PC-3 (cell line): ENCODE results near the gene LAMA2. TPM values are rescaled to one million over a fixed set of nuclear protein-coding genes. Genes with fewer than 3 reads are reported as not detected.
"Not testable (repeated sequence)": the region's sequence is repeated elsewhere in the genome, so short reads cannot be mapped to it uniquely, and the experiment has no call there.

Source experiments
- ATAC-seq: fragments of 200-7000 bp; cut with Tn5 transposase; 2 replicates; pipeline ENCODE4 v1.9.1; 2020; ENCODE audit warnings: mild to moderate bottlenecking, moderate library complexity
- BruUV-seq: library from RNA; stranded (reverse); fragments of 400-500 nt; replicated peaks from 2 replicates; lab custom pipeline; 2021; lab: Mats Ljungman, UMichigan
- CTCF ChIA-PET: fragments of 300-600 bp; sonication (Branson Sonifier 250); formaldehyde crosslinking; loops from one replicate; lab custom pipeline; 2022; ENCODE audit warnings: antibody characterized with exemption; lab: Charles Lee
- POLR2A ChIA-PET: fragments of 300-600 bp; sonication (Branson Sonifier 250); formaldehyde crosslinking; loops from one replicate; lab custom pipeline; 2022; ENCODE audit warnings: antibody characterized with exemption; ENCODE audit not compliant: unreplicated experiment; lab: Charles Lee
- DNase-seq: peaks from one replicate; pipeline ENCODE4 v3.0.0-alpha.2; 2015
- H2AFZ ChIP-seq: fragments of 300-600 bp; sonication (generic); 2 replicates; pipeline ENCODE4 v1.6.0; 2016; ENCODE audit warnings: antibody characterized with exemption, low read length
- H3F3A ChIP-seq: fragments of 300-600 bp; sonication (generic); one replicate; pipeline ENCODE4 v1.6.0; 2017; ENCODE audit warnings: antibody characterized with exemption, low read length, control low read depth, mild to moderate bottlenecking; ENCODE audit not compliant: unreplicated experiment
- H3K27ac ChIP-seq: fragments of 300-600 bp; sonication (generic); 2 replicates; pipeline ENCODE4 v1.5.1; 2016; ENCODE audit warnings: mild to moderate bottlenecking, low read length
- H3K27me3 ChIP-seq: fragments of 300-600 bp; sonication (generic); 2 replicates; pipeline ENCODE4 v1.6.1; 2016; ENCODE audit warnings: low read length, mixed read lengths
- H3K36me3 ChIP-seq: fragments of 300-600 bp; sonication (generic); 2 replicates; pipeline ENCODE4 v1.6.1; 2016; ENCODE audit warnings: low read depth, mixed run types, low read length, mixed read lengths
- H3K4me1 ChIP-seq: fragments of 300-600 bp; sonication (generic); 2 replicates; pipeline ENCODE4 v1.5.1; 2016; ENCODE audit warnings: low read length; ENCODE audit not compliant: insufficient read depth
- H3K4me2 ChIP-seq: fragments of 300-600 bp; sonication (generic); 2 replicates; pipeline ENCODE4 v1.6.0; 2016; ENCODE audit warnings: low read length
- H3K4me3 ChIP-seq: fragments of 300-600 bp; sonication (generic); 2 replicates; pipeline ENCODE4 v1.5.1; 2016; ENCODE audit warnings: mild to moderate bottlenecking, low read length, mixed read lengths
- H3K79me2 ChIP-seq: fragments of 300-600 bp; sonication (generic); 2 replicates; pipeline ENCODE4 v1.6.1; 2017; ENCODE audit warnings: low read length, mixed read lengths
- H3K9ac ChIP-seq: fragments of 300-600 bp; sonication (generic); 2 replicates; pipeline ENCODE4 v1.6.0; 2016; ENCODE audit warnings: mild to moderate bottlenecking, low read length
- H3K9me2 ChIP-seq: fragments of 300-600 bp; sonication (generic); replicated peaks from 2 replicates; pipeline ENCODE4 v1.6.1; 2016; ENCODE audit warnings: mixed run types, low read length, mixed read lengths
- H3K9me3 ChIP-seq: fragments of 300-600 bp; sonication (generic); 2 replicates; pipeline ENCODE4 v1.6.1; 2016; ENCODE audit warnings: low read length, mixed read lengths
- H4K20me1 ChIP-seq: fragments of 300-600 bp; sonication (generic); 2 replicates; pipeline ENCODE4 v1.6.1; 2016; ENCODE audit warnings: low read length, mixed read lengths
- EZH2 ChIP-seq: fragments of 300-600 bp; sonication (generic); IDR thresholded peaks from one replicate; pipeline ENCODE4 v1.6.1; 2017; ENCODE audit warnings: antibody characterized with exemption, mild to moderate bottlenecking, low read length; ENCODE audit not compliant: unreplicated experiment
- EZH2phosphoT487 ChIP-seq: fragments of 300-600 bp; sonication (generic); IDR thresholded peaks from 2 replicates; pipeline ENCODE4 v1.6.1; 2018; ENCODE audit warnings: mild to moderate bottlenecking, antibody characterized with exemption, low read length, borderline replicate concordance
- intact Hi-C: fragments of 100-400 bp; cut with micrococcal nuclease; formaldehyde crosslinking; loops from 2 replicates; pipeline ENCODE4 v1.9.0; 2023
- total RNA-seq: library from RNA; depleted of rRNA; stranded (reverse); fragments of >200 nt; gene quantifications from 2 replicates; pipeline ENCODE4 v1.2.3, GENCODE V29; 2014
- TF ChIP-seq, protein P1 (sequence below): fragments of 300-600 bp; sonication (generic); conservative IDR thresholded peaks from 2 replicates; pipeline ENCODE4 v1.5.1; 2017; ENCODE audit warnings: antibody characterized with exemption, low read depth, mild to moderate bottlenecking, low read length

The LAMA2 gene
- total RNA-seq, 1 experiment from 2014 or later, result 0.22 TPM

DNA sequence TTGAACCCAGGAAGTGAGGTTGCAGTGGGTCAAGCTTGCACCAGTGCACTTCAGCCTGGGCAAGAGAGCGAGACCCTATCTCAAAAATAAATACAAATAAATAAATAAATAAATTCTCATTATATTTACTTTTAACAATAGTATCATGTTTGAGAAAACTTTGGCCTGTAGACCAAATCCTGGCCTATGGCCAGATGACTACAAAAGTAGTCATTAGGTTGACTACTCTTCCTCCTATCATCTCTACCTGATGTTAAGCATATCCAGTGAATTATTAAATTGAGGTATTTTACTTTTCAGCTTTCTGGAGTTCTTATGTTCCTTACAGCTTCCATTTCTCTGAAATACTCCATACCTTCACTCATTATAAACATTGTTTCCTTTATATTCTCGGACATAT lies 280.6 kb downstream of the LAMA2 start:
- intact Hi-C loops, result no loop called here
- ATAC-seq, result no peak

DNA sequence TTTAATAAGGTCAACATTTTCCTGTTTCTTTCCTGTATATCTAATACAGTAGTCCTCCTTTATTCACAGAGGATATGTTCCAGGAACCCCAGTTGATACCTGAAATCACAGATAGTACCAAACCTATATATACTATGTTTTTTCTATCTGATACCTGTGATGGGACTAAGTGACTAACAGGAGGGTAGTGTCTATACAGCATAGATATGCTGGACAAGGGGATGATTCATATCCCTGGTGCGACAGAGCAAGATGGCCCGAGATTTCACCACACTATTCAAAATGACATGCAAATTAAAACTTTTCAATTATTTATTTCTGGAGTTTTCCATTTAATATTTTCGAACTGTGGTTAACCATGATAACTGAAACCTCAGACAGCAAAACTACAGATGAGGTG lies 281.1 kb downstream of the LAMA2 start:
- no peak overlapping the region for H3K4me2 ChIP-seq
- no peaks in the 10 kb centered on the region for H3K4me1 ChIP-seq
- no peak overlapping the region for H3K27ac ChIP-seq
- ChIA-PET POLR2A (no interaction called here), CTCF (no interaction called here)
- no peak for DNase-seq
- no peaks in the 10 kb centered on the region for H3K9me2 ChIP-seq
- no peak for ATAC-seq
- H4K20me1 ChIP-seq, result no peaks in the 10 kb centered on the region
- H3K27me3 ChIP-seq, result no peaks in the 10 kb centered on the region
- no peak overlapping the region for H2AFZ ChIP-seq
- TF ChIP-seq EZH2, result no peak
- TF ChIP-seq, protein P1, sequence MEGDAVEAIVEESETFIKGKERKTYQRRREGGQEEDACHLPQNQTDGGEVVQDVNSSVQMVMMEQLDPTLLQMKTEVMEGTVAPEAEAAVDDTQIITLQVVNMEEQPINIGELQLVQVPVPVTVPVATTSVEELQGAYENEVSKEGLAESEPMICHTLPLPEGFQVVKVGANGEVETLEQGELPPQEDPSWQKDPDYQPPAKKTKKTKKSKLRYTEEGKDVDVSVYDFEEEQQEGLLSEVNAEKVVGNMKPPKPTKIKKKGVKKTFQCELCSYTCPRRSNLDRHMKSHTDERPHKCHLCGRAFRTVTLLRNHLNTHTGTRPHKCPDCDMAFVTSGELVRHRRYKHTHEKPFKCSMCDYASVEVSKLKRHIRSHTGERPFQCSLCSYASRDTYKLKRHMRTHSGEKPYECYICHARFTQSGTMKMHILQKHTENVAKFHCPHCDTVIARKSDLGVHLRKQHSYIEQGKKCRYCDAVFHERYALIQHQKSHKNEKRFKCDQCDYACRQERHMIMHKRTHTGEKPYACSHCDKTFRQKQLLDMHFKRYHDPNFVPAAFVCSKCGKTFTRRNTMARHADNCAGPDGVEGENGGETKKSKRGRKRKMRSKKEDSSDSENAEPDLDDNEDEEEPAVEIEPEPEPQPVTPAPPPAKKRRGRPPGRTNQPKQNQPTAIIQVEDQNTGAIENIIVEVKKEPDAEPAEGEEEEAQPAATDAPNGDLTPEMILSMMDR, result no peak
- no peaks in the 10 kb centered on the region for H3F3A ChIP-seq
- intact Hi-C loops, result no loop called here
- no TSS peak for BruUV-seq
- no peak overlapping the region for H3K4me3 ChIP-seq
- H3K9ac ChIP-seq, result no peak overlapping the region
- no peaks in the 10 kb centered on the region for H3K9me3 ChIP-seq
- H3K36me3 ChIP-seq, result no peaks in the 10 kb centered on the region
- no peaks in the 10 kb centered on the region for H3K79me2 ChIP-seq

More for the DNA sequence above, 280.6 kb downstream of the LAMA2 start:
- no peaks in the 10 kb centered on the region for H3K9me3 ChIP-seq
- H3K4me1 ChIP-seq, result no peaks in the 10 kb centered on the region
- H2AFZ ChIP-seq, result no peak overlapping the region
- no peak overlapping the region for H3K27ac ChIP-seq
- H3K9ac ChIP-seq, result no peak overlapping the region
- POLR2A ChIA-PET, result no interaction called here
- TF ChIP-seq, protein P1, result no peak
- TF ChIP-seq EZH2phosphoT487, result no peak
- TF ChIP-seq EZH2, result no peak
- H3K4me3 ChIP-seq, result no peak overlapping the region
- peak; percentile 68 for DNase-seq
- H3K36me3 ChIP-seq, result no peaks in the 10 kb centered on the region
- no TSS peak for BruUV-seq
- no peaks in the 10 kb centered on the region for H3K9me2 ChIP-seq
- no peaks in the 10 kb centered on the region for H3K27me3 ChIP-seq
- no peaks in the 10 kb centered on the region for H3F3A ChIP-seq
- H4K20me1 ChIP-seq, result no peaks in the 10 kb centered on the region
- CTCF ChIA-PET, result no interaction called here
- no peak overlapping the region for H3K4me2 ChIP-seq
- H3K79me2 ChIP-seq, result no peaks in the 10 kb centered on the region

DNA sequence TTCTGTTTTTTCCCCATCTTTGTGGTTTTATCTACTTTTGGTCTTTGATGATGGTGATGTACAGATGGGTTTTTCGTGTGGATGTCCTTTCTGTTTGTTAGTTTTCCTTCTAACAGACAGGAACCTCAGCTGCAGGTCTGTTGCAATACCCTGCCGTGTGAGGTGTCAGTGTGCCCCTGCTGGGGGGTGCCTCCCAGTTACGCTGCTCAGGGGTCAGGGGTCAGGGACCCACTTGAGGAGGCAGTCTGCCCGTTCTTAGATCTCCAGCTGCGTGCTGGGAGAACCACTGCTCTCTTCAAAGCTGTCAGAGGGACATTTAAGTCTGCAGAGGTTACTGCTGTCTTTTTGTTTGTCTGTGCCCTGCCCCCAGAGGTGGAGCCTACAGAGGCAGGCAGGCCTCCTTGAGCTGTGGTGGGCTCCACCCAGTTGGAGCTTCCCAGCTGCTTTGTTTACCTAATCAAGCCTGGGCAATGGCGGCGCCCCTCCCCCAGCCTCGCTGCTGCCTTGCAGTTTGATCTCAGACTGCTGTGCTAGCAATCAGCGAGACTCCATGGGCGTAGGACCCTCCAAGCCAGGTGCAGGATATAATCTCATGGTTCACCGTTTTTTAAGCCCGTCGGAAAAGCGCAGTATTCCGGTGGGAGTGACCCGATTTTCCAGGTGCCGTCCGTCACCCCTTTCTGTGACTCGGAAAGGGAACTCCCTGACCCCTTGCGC lies 289.5 kb downstream of the LAMA2 start:
- intact Hi-C loops, H3K9ac ChIP-seq, H3K27ac ChIP-seq, H3K4me3 ChIP-seq, CTCF ChIA-PET, H3K9me2 ChIP-seq, H3F3A ChIP-seq, ATAC-seq, H3K79me2 ChIP-seq, H3K27me3 ChIP-seq, H4K20me1 ChIP-seq, H3K36me3 ChIP-seq, BruUV-seq, DNase-seq, POLR2A ChIA-PET, H3K9me3 ChIP-seq, H2AFZ ChIP-seq, H3K4me2 ChIP-seq, H3K4me1 ChIP-seq: not testable (repeated sequence)
